CD4-positive, alpha-beta T cell treated with Interleukin-21 for 1 hour (primary cell): ENCODE data around the gene ALOXE3.

ENCODE experiments used
- DNase-seq: peaks from one replicate; pipeline ENCODE4 v3.0.0-alpha.2; 2020

The ALOXE3 gene

DNA sequence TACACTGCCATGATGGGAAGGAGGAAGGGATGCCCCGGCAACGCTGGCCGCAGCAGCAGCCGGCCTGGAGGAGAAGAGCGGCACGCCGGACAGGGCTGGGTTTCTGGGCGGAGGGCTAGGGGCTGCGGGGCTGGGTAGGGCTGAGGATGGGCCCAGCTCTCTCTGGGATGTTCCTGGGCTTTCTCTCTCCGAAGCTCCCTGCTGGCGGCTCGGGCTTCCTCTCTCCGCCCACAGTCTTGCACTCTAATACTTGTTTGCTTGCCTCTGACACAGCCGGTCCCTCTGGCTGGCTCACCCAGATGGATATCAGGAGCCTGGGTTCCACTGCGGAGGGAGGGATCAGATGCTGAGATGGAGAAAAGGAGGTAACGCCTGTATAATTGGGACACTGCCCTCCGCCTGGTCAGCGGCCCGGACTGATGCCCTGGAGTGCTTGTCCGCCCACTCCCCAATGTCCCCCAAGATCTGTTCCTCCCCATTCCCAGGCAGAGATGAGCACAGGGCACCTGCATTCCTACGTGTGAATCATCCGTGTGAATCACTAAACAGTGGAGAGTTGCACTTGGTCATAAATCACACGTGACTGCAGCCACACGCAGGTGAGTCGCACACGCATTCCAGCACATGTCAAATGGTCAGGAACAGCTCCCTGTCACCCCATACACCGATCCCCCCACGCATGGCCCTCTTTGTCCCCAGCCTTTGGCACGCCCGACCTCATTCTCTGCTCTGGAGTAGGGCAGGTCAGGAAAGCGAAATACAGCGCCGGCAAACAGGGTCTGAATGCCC, at the start of gene ALOXE3:
Gene ALOXE3, minus strand, starts transcription at position 535 of the 789 bp plus-strand sequence. Its CDS starts 524 bp downstream, at position 11.
- DNase-seq: no peak

DNA sequence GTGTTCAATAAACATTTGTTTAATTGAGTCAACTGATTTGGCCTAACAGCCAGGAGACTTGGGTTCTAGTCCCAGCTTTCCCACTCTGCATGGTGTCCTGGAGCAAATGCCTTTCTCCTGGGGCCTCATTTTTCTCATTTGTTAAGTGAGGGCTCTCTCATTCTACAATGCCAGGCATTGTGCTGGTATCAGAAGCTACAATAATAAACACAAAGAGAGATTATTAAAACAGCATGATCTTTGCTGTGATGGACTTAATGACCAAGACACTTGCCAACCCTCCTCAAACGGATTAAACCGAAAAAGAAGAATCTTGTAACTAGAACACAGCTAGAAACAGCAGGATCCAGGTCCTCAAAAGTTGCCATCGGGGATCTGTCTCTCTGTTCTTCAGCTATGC, 49.2 kb upstream of the ALOXE3 start:
- no peak for DNase-seq

DNA sequence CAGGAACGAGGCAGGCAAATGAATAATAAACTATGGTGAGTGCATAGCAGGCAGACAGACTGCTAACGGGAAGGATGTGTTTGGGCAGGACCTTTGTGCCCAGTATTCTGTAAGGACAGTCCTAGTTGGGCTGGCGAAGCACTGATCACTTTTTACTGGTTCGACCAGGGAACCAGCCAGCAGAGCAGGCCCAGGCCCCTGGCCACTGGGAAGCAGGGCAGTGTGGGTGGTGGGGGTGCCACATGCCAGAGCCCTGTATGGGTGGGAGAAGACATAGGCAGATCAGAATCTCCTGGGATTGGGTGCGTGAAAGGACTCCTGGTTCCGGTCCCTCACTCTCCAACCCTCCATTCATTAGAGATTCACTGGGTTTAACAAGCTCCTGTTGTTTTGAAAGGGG, 48.4 kb upstream of the ALOXE3 start:
- no peak for DNase-seq

DNA sequence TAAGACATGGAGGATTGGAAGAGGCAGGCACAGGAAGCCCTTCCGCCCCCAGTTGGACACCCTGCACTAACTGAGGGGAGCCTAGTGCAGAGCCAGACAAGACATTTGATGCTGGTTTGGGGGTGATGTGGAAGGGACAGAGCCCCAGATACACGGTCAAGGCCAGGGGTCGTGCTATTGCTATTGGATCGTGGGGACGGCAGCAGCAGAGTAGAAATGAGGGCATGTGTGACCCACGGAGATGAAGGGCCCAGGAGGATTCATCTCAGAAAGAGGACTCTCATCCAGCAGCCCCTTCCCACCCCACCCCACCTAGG, 46.5 kb upstream of the ALOXE3 start:
- DNase-seq: no peak

DNA sequence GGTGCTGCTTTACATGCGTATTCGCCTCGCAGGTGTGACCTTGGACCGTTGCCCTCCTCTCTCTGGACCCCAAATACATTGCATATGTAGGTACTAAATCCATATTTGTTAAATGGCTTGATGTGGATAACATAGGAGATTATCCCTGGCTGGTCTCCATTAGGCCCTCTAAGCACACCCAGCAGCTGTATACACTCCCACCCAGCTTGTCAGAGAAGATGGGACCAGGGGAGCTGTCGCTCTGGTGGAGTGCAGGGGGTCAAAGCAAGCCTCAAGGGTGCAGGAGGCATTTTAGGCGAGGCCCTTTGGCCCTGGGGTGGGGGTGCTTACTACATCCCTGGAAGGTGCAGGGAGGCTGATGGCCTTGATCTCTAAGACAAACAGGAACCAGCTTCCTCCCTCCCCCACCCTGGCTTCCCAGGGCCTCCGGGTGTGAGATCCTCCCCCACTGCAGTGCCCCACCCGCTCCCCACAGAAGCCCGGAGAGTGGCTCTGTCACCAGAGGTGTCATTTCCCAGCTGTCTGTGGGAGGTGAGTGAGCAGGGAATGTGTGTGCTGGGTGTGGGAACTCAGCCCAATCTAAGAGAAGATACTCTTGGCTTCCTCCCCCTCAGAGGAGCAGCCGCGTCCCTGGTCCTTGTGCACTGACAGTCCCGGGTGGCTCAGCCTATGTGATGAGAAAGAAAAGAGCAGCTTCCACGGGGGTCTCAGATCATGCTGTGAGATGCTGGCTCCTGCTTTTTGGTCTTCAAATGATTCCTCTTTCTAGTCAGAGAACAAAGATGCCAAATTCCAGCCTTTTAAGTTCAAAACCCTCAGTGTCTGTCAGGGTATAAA, 45.9 kb upstream of the ALOXE3 start:
- DNase-seq: peak; percentile 88

DNA sequence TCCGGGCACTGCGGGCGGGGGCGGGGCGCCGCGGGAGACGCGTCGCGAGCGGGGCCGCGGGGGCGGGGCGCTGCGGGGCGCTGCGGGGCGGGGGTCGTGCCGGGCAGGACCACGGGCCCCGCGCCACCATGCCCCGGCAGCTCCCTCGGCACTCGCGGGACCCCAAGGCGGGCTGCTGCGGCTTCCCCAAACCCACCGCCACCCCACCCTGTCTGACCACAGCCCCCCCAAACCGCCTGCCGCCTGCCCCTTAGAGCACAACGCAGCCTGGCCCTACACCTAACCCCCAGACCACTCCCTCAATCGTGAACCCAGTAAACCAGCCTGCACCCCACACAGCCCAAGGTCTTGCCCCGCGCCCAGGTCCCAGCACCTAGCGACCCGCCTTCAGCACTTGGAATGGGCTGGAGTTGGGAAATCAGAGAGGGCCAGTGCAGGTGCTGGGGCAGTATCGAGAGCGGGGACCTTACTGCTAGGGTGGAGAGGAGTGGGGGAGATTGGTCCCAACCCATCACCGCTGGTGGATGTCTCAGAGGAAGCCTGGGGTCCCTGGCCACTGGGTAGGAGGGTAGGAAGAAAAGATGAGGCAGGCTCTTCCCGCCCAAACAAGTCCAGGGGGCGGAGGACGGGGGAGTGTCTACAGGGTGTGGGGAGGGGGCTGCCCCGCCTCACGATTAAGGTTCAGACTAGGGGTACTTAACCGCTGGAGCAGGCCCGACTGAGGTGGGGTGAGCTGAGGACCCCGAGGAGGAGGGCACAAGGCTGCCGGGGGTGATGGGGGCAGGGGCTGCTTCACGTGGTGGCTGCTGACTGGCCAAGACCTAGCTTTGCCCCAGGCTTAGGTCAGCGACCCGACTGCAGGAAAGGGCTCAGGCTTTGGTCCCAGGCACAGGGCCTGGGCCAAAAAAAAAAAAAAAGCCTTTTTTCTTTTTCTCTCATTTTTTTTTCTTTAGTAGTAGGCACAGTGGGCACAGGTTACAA, 45.0 kb upstream of the ALOXE3 start:
- DNase-seq: peak; percentile 34

DNA sequence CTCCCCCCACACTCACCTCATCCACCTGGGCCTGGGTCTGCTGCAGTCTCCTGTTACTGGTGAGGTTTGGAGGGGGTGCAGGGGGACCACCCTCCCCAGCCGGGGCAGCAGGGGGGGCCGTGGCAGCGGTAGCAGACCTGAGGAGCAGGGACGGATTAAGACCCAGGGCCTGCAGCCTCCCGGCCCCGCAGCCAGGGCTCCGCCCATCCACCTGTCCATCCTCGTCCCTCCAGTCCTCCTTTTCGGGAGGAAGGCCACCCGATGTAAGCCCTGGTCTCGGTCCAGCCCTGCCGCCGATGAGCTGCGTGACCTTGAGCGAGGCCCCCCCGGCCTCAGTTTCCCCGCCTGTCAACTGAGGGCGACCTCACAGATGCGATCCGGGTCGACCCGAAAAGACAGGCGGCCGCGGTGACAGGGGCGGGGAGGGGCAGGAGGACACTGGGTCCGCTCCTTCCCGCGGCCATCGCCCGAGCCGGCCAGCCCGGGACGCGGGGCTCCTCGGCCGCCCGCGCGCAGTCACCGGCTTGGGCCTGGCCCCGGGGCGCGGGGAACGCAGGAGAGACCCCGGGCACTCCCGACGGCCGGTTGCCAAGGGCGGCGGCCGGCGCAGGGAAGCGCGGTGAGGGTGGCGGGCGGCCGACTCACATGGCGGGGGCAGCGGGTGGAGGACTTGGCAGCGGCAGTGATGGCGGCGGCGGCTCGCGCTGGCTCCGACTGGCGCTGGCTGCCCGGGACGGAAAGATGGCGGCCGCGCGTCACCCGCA, 44.1 kb upstream of the ALOXE3 start, which contains the start of gene VAMP2:
Gene VAMP2, minus strand, starts transcription at position 716 of the 764 bp plus-strand sequence. Its CDS starts 69 bp downstream, at position 647.
- peak; percentile 86 for DNase-seq

DNA sequence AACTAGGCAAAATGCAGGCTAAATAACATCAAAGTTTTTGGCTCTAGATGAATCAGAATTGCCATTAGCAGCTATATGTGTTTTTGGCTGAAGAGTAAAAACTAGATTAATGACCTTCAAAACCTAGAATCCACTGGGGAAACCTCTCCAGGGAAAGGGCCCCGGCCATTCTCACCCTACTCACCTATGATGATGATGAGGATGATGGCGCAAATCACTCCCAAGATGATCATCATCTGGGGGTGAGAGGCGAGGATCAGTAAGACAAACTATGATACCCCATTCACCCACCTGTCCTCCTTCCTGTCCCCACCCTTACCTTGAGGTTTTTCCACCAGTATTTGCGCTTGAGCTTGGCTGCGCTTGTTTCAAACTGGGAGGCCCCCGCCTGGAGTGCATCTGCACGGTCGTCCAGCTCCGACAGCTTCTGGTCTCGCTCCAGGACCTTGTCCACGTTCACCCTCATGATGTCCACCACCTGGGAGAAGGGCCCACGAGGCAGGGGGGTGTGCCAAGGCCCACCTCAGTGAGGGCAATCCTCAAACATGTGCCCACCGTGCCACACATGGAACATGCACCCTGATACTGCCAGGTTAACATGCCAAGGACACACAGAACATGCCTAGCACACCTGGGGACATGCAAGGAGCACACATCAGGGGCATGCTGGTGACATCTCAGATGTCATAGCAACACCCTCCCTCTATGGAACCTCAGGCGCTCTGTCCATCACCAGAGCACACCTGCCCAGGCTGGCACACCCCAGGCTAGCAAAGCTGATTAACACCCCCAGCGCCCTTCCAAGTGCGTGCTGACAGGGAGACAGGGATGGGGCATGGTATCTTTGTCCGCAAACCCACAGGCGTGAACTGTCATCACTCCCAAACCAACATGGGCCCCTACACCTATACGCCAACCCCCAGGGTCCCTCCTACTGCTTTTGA, 43.2 kb upstream of the ALOXE3 start:
- DNase-seq: peak; percentile 39

DNA sequence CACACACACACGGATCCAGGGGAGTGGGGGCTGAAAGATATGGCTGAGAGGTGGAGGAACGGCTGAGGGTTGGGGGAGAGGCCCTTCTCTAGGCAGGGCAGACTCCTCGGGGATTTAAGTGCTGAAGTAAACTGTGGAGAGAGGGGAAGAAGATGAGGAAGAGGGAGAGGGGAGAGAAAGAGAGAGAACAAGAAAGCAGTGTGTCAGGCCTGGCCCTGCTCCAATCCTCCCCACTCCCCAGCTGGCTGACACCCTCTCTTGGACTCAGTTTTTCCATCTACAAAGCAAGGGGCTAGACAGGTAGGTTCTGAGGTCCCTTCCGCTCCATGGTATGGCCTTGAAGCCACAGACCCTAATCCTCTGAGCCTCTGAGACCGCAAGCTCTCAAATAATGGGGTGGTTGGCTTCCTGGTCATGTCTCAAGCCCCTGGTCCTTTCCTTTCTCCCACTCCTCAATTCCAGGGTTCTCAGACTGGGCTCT, 42.5 kb upstream of the ALOXE3 start:
- DNase-seq: peak; percentile 36

DNA sequence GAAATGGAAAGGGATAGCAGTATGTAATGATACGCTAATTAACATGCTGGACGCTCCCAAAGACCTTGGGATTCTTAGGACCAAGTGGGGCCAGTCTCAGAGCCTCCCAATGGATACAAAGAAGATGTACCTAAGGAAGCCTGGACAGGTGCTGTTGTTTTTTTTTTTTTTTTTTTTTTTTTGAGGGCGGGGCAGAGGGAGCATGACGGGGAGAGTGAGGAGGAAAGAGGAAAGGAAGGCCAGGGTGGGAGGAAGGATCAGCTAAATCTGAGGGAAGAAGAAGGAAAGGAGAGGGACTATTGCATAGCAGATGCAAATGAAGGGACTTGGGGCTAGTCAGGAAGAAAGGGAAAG, 41.9 kb upstream of the ALOXE3 start:
- DNase-seq: no peak

DNA sequence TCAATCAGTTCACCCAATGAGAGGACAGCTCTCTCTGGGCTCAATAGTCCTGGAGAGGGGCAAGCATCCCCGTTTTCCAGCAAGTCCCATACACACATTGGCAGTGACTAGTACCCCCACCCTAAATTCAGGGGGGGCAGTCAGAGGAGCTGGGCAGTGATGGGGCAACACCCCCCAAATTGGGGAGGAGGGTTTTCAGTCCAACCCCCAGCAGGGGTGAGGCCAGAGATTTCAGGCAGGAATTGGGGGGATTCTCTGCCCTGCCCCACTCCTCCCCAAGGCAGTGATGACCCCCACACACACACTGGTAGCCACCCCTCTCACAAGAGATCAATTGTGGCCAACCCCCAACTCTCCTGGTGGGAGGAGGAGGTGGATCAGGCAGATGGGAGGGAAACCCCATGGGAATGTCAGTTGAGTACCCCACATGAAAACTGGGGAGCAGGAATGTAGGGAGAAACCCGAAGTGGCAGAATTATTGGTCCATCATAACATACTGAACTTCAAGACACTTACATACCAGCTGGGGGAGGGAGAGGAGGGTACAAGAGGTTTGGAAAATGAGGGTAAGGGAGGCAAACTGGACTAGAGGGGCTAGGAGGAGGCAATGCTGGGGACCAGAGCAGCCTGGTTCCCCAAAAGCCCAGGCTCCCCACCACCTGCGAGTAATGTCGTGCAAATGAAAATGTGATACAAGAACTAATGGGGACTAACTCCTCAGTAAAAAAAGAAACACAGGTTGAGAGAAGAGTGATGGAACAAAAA, 41.3 kb upstream of the ALOXE3 start:
- DNase-seq: peak; percentile 16

DNA sequence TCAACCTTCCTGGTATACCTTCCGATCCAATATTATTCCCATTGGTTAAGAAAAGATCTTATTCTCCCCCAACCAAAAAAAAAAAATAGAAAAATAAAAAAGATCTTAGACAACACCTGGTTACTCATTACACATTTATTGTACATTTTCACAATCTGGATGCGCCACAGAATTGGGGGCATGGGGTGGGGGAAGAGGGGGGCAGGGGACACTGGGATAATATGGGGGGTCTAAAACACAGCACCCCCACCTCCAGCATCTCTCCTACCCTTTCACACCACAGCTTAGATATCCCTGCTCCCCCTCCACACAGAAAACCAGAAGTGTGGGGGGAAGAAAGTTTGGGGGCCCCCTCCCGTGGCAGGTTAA, 40.7 kb upstream of the ALOXE3 start:
- DNase-seq: no peak

DNA sequence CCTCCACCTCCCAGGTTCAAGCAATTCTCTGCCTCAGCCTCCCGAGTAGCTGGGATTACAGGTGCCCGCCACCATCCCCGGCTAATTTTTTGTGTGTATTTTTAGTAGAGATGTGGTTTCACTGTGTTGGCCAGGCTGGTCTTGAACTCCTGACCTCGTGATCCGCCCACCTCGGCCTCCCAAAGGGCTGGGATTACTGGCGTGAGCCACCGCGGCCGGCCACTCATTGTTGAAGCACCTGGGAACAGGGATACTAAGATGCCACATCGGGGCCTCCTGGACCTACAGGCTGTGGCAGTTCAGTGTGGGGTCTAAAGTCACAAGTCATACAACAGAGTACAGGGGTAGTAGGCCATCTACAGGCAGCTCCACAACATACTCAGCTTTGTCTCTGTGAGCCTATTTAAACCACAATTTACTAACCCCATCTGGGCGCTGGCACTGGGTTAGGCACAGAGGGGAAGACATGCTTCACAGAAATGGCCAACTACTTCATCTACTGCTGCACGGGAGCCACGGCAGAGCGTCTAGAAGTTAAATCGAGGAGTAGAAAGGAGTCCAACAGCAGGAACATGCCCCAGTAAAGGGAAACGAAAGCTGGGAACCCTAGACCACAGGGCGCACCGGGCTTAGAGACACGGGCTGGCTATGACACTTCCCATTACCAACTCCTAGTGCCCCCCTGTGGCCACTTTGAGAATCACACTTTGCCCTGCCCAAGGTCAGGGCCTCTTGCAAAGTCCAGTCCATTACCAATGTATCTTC, 40.1 kb upstream of the ALOXE3 start:
- DNase-seq: peak; percentile 90

DNA sequence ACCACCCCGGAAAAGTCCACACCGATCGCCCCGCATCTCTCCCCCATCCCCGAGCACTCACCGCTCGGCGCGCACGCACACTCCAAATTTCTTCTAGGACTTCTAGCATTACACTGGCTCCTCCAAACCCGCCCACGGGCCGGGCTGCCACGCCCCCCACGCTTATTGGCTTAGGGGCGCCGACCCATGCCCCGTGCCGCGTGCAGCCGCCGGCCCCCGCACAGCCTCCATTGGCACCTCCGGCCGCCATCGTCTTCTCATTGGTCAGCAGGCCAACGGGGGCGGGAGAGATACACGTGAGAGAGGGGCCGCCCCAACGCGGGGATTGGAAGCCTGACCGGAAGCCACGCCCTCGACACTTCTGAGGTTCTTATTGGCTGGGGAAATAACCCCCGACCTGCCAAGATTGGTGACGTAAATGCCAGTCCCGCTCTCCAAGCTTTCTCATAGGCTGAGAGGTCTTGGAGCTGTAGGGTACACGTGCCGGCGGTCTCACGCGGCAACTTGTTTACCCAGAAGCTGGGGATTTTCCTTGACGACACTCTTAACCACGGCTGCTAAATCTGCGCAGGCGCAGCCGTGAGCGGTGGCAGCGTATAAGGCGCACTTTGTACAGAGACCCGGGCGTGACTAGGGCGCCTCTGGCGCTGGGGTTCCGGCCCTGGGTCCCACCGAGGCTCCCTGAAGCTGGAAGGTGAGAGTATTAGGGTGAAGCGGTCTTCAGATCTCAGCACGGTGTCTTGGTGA, 38.1 kb upstream of the ALOXE3 start:
- DNase-seq: peak; percentile 100

DNA sequence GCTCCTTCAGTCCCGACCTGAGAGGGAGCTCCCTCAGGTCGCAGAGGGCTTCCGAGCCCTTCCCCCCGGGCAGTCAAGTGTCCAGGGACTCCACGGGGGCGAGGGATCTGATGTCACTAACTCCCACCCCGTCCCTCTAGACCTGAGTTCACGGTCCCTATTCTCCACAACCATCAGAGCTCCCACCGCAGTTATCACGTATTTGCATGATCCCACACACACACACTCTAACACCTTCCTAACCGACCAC, 37.6 kb upstream of the ALOXE3 start:
- DNase-seq: no peak

DNA sequence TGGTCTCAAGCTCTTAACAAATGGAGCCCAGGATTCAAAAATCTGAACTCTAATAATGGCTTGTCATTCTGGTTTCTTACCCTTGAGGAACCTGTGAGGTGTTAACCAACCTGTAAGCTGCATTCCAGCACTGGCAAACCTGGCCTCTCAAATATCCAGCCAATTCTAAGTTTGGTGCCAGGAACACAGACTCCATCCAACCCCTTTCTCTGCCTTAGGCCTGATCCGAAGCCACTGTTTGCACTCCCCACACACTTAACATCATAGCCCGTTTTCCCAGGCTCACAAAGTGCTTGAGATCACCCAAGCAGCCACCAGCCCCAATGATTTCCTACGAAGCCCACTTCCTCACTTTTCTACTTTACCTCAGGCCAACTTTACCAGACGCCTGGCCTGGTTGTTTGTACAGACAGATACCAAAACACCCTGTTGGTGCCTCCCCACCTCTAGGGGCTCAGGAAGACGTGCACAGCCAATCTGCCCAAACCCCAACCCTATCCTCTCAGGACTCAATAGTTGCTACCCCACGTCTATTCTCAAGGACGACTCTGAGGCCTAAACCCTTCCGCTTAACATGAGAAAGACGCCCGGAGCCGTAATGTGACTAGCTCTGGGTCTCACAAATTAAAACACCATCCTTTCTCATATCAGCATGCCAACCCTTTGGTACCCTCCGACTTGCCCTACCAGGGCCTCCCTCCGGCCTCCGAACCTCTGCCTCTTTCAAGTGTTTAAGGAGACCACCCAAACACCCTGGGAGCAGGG, 37.1 kb upstream of the ALOXE3 start:
- DNase-seq: peak; percentile 49

DNA sequence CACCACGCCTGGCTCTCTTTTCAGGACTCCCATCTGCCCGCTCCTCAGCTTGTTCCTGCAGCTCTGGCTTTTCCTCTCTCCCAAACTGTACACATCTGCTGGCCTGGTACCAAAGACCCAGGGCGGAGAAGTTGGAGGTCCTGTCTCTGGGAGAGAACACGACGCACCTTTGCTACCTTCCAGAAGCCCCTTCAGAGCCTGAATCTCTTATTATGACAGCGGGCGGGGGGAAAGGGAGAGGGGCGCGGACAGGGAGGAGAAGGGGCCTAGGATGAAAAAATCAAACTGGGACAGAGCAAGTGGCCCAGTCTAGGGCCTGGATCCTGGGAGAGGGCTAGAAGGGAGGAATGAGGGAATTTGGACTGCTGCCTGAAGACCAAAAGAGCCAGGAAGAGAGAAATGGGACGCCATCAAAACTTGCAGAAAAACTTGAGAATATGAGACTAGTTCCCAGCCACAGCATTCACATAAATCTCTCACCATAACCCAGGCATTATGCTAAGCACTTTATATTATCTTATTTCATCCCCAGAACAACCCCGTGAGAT, 36.4 kb upstream of the ALOXE3 start:
- no peak for DNase-seq
